SK-N-SH (cell line): ENCODE results near the gene KNOP1. TPM values are rescaled to one million over a fixed set of nuclear protein-coding genes. Genes with fewer than 3 reads are reported as not detected.

Experiments
- CTCF ChIA-PET: fragments of 300-600, 350-600 bp; formaldehyde crosslinking; extraction: SDS; loops from one replicate; lab custom pipeline; 2021; lab: Yijun Ruan, JAX
- POLR2A ChIA-PET: fragments of 350-600 bp; sonication (Branson Sonifier 250); formaldehyde crosslinking; extraction: SDS; loops from one replicate; lab custom pipeline; 2020; ENCODE audit warnings: antibody characterized with exemption, inconsistent platforms; lab: Yijun Ruan, JAX
- DNase-seq: peaks from one replicate; pipeline ENCODE4 v3.0.0; 2012
- H2AFZ ChIP-seq: fragments of 200-600 bp; sonication (generic); 2 replicates; pipeline ENCODE4 v1.8.1; 2016; ENCODE audit warnings: antibody characterized with exemption, mild to moderate bottlenecking, low read depth
- H3F3A ChIP-seq: fragments of 200-600 bp; sonication (generic); replicated peaks from 2 replicates; pipeline ENCODE3; 2016; ENCODE audit warnings: antibody characterized with exemption, mild to moderate bottlenecking; ENCODE audit not compliant: insufficient read depth
- H3K27ac ChIP-seq, 2 experiments: fragments of 200-500 bp in 1 of 2; fragments of 200-600 bp in 1 of 2; sonication (Bioruptor generic) in 1 of 2; sonication (generic), shearing (Covaris generic) in 1 of 2; 2 replicates each; pipeline versions ENCODE4 v1.5.1 to v1.6.1; 2014 to 2016; ENCODE audit warnings: low read depth in 2 of 2, inconsistent platforms in 1 of 2, low read length in 1 of 2, mild to moderate bottlenecking in 1 of 2, mixed read lengths in 1 of 2
- H3K27me3 ChIP-seq: fragments of 200-600 bp; sonication (generic), shearing (Covaris generic); 2 replicates; pipeline ENCODE4 v1.6.1; 2016; ENCODE audit warnings: mixed run types; ENCODE audit not compliant: insufficient read depth
- H3K36me3 ChIP-seq, 2 experiments: fragments of 200-500 bp in 1 of 2; fragments of 200-600 bp in 1 of 2; sonication (Bioruptor generic) in 1 of 2; sonication (generic) in 1 of 2; replicated peaks in 1 of 2; 2 replicates each; pipeline versions ENCODE3 to v1.5.1; 2014 to 2016; ENCODE audit warnings: low read length in 1 of 2, mild to moderate bottlenecking in 1 of 2; ENCODE audit not compliant: insufficient read depth in 2 of 2, control insufficient read depth in 1 of 2
- H3K4me1 ChIP-seq, 2 experiments: fragments of 200-500 bp in 1 of 2; fragments of 200-600 bp in 1 of 2; sonication (Bioruptor generic) in 1 of 2; sonication (generic), shearing (Covaris generic) in 1 of 2; 2 replicates each; pipeline versions ENCODE4 v1.5.1 to v1.6.1; 2014 to 2016; ENCODE audit warnings: low read depth in 1 of 2, low read length in 1 of 2, mixed run types in 1 of 2; ENCODE audit not compliant: insufficient read depth in 2 of 2, control insufficient read depth in 1 of 2
- H3K4me2 ChIP-seq: fragments of 200-600 bp; sonication (generic), shearing (Covaris generic); 2 replicates; pipeline ENCODE4 v1.6.1; 2017; ENCODE audit warnings: mixed run types
- H3K4me3 ChIP-seq, 2 experiments: fragments of 200-500 bp in 1 of 2; fragments of 200-600 bp in 1 of 2; sonication (Bioruptor generic) in 1 of 2; sonication (generic), shearing (Covaris generic) in 1 of 2; 2 replicates each; pipeline versions ENCODE4 v1.5.1 to v1.8.1; 2014 to 2016; ENCODE audit warnings: low read depth in 2 of 2, inconsistent platforms in 1 of 2, low read length in 1 of 2, mild to moderate bottlenecking in 1 of 2, mixed read lengths in 1 of 2, moderate library complexity in 1 of 2
- H3K79me2 ChIP-seq: fragments of 200-600 bp; sonication (generic); 2 replicates; pipeline ENCODE4 v1.8.1; 2017; ENCODE audit warnings: mild to moderate bottlenecking; ENCODE audit not compliant: insufficient read depth
- H3K9ac ChIP-seq: fragments of 200-600 bp; sonication (generic); 2 replicates; pipeline ENCODE4 v1.6.1; 2017; ENCODE audit warnings: mixed run types
- H3K9me2 ChIP-seq: fragments of 200-600 bp; sonication (generic); 2 replicates; pipeline ENCODE4 v1.6.1; 2017; ENCODE audit warnings: mixed run types
- H3K9me3 ChIP-seq: fragments of 200-600 bp; sonication (generic); 2 replicates; pipeline ENCODE4 v1.6.1; 2017; ENCODE audit warnings: mixed run types, mild to moderate bottlenecking, moderate library complexity
- H4K20me1 ChIP-seq: fragments of 200-600 bp; sonication (generic); 2 replicates; pipeline ENCODE4 v1.6.1; 2017; ENCODE audit warnings: mild to moderate bottlenecking, mixed run types; ENCODE audit not compliant: insufficient read depth
- CHD2 ChIP-seq: fragments of 150-350 bp; IDR thresholded peaks from 2 replicates; pipeline ENCODE4 v1.6.1; 2018; ENCODE audit warnings: low read length; ENCODE audit not compliant: partially characterized antibody
- ELF1 ChIP-seq: IDR thresholded peaks from 2 replicates; pipeline ENCODE4 v1.4.0; 2012
- FOXJ3 ChIP-seq: sonication (generic); formaldehyde crosslinking; IDR thresholded peaks from 2 replicates; pipeline ENCODE4 v1.5.1; 2020; ENCODE audit warnings: mild to moderate bottlenecking, missing genetic modification reagents
- GABPA ChIP-seq: IDR thresholded peaks from 2 replicates; pipeline ENCODE4 v1.4.0; 2012; ENCODE audit warnings: low read depth, mild to moderate bottlenecking
- MXI1 ChIP-seq: IDR thresholded peaks from 2 replicates; pipeline ENCODE4 v1.6.1; 2012; ENCODE audit warnings: mild to moderate bottlenecking, low read depth, low read length, improper control_type of control experiment
- PBX3 ChIP-seq: IDR thresholded peaks from 2 replicates; pipeline ENCODE4; 2012
- POLR2AphosphoS5 ChIP-seq: IDR thresholded peaks from 2 replicates; pipeline ENCODE4 v1.6.1; 2012; ENCODE audit warnings: low read depth, low read length
- RCOR1 ChIP-seq: fragments of 150-350 bp; IDR thresholded peaks from 2 replicates; pipeline ENCODE4 v1.6.1; 2017; ENCODE audit warnings: antibody characterized with exemption, low read length
- RFX5 ChIP-seq: IDR thresholded peaks from 2 replicates; pipeline ENCODE4 v1.6.1; 2012; ENCODE audit warnings: mild to moderate bottlenecking, improper control_type of control experiment, low read length
- RXRA ChIP-seq: IDR thresholded peaks from 2 replicates; pipeline ENCODE4 v1.4.0; 2012; ENCODE audit warnings: low read depth, mild to moderate bottlenecking, borderline replicate concordance
- SIN3A ChIP-seq: IDR thresholded peaks from 2 replicates; pipeline ENCODE4 v1.6.1; 2012; ENCODE audit warnings: low read depth, mild to moderate bottlenecking, low read length, moderate library complexity, borderline replicate concordance
- SMC3 ChIP-seq: IDR thresholded peaks from 2 replicates; pipeline ENCODE4 v1.6.1; 2012; ENCODE audit warnings: low read depth, low read length, improper control_type of control experiment
- TAF1 ChIP-seq: IDR thresholded peaks from 2 replicates; pipeline ENCODE4 v1.6.1; 2012; ENCODE audit warnings: low read depth, mild to moderate bottlenecking, low read length, moderate library complexity, borderline replicate concordance
- YY1 ChIP-seq: IDR thresholded peaks from 2 replicates; pipeline ENCODE4 v1.4.0; 2012; ENCODE audit warnings: low read depth, mild to moderate bottlenecking
- WGBS: methylation state at CpG from one replicate; pipeline ENCODE4 v1.1.6; 2017; ENCODE audit warnings: low lambda C conversion rate; 5-methylcytosine and 5-hydroxymethylcytosine counted together
- polyA plus RNA-seq, 3 experiments: library from polyadenylated mRNA; depleted of rRNA; stranded (reverse); fragments of >200 nt; gene quantifications; 2 replicates each; pipeline ENCODE4 v1.2.3, GENCODE V29; 2012
- TF ChIP-seq, protein P1 (sequence below): IDR thresholded peaks from 2 replicates; pipeline ENCODE4 v1.4.0; 2012; ENCODE audit warnings: low read depth, borderline replicate concordance

The KNOP1 gene
- polyA plus RNA-seq, 1 of the 3 experiments (the other 2 are of a cell fraction): 13.2 TPM

DNA sequence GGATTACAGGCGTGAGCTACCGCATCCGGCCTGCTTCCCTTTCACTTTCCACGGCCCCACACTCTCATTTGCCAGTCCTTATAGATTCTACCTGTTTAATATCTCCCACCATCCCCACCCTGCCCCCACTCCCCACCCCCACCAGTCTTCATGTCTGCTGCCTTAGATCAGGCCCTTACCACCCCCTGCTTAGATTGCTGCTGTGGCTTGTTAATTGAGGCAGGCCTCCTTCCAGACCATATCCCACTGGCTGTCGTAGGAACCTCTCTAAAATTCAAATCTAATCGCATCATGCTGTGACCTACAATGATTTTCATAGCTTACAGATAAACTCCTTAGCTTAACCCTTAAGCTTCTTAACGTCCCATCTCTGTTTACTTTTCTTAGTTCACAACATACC is 5.0 kb upstream of the KNOP1 start:
- Histone ChIP-seq H3K4me3 (no peak overlapping the region), H3K79me2 (peaks cover 18% of the 10 kb centered on the region), H2AFZ (no peak overlapping the region), H3K27me3 (no peaks in the 10 kb centered on the region), H3K9me3 (no peaks in the 10 kb centered on the region)
- CTCF ChIA-PET: interaction anchor here (0.7 to 1.9 kb wide), 4 partner anchors 12 to 164 kb away, joined by 3 to 6 read pairs (median 3); no protein-coding TSS in a partner anchor
- 85% methylated on average over 7 of the region's 7 CpGs for WGBS
- no peak for TF ChIP-seq TAF1
- TF ChIP-seq PBX3: no peak
- TF ChIP-seq ELF1: no peak
- TF ChIP-seq CHD2: no peak
- no peak for TF ChIP-seq GABPA
- no peak for TF ChIP-seq SIN3A
- TF ChIP-seq, protein P1, sequence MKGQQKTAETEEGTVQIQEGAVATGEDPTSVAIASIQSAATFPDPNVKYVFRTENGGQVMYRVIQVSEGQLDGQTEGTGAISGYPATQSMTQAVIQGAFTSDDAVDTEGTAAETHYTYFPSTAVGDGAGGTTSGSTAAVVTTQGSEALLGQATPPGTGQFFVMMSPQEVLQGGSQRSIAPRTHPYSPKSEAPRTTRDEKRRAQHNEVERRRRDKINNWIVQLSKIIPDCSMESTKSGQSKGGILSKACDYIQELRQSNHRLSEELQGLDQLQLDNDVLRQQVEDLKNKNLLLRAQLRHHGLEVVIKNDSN: no peak
- no peak for TF ChIP-seq FOXJ3 (CRISPR knock-in tag)
- TF ChIP-seq RCOR1: no peak
- TF ChIP-seq RFX5: no peak
- no peak for TF ChIP-seq RXRA
- TF ChIP-seq POLR2AphosphoS5: no peak
- TF ChIP-seq SMC3: no peak
- no peak for TF ChIP-seq YY1
- TF ChIP-seq, all 33 proteins: peak for 0
- DNase-seq: no peak
- Histone ChIP-seq H3F3A (no peaks in the 10 kb centered on the region), H4K20me1 (no peaks in the 10 kb centered on the region), H3K4me2 (no peak overlapping the region), H3K9ac (no peak overlapping the region), H3K27ac (no peak overlapping the region), H3K9me2 (no peaks in the 10 kb centered on the region), H3K36me3 (no peaks in the 10 kb centered on the region), H3K4me1 (peaks cover 0 to 2% of the 10 kb centered on the region in 2 experiments; a peak in 1 of 4 replicates)
- POLR2A ChIA-PET: no interaction called here

DNA sequence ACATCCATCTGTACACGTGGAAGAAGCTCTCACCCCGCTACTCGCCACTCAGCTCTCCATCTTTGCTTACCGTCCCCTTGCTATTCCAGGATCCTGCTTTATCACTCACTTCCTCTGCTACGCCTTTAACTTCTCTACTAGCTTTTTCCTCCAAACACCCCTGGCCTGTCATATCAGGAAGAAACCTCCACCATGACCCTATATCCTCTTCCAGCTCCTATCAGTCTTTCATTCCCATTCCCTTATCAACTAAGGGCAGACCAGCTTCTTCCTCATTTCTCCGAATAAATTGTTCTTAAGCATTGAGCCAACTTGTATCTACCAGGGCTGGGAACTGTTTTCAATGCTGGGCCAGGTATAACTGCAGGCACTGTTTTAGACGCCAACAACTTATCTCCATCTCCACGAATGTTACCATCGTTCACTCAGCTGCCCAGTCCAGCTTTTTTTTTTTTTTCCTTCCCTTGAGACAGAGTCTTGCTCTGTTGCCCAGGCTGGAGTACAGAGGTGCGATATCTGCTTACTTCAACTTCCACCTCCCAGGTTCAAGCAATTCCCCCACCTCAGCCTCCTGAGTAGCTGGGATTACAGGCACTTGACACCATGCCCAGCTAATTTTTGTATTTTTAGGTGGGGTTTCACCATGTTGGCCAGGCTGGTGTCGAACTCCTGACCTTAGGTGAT is 4.4 kb upstream of the KNOP1 start:
- Histone ChIP-seq H3K4me1 (peaks cover 0 to 2% of the 10 kb centered on the region in 2 experiments; a peak in 1 of 4 replicates), H3K9me3 (no peaks in the 10 kb centered on the region), H3K27me3 (no peaks in the 10 kb centered on the region), H3K9ac (no peak overlapping the region), H4K20me1 (no peaks in the 10 kb centered on the region), H3K4me2 (no peak overlapping the region), H3K27ac (no peak overlapping the region), H3K4me3 (no peak overlapping the region), H3K36me3 (no peaks in the 10 kb centered on the region), H3F3A (no peaks in the 10 kb centered on the region), H3K79me2 (peaks cover 24% of the 10 kb centered on the region), H3K9me2 (no peaks in the 10 kb centered on the region), H2AFZ (no peak overlapping the region)
- TF ChIP-seq SIN3A (no peak), MXI1 (no peak), RFX5 (no peak)
- ChIA-PET CTCF (interaction anchor here (0.7 to 1.9 kb wide), 4 partner anchors 13 to 164 kb away, joined by 3 to 6 read pairs (median 4); no protein-coding TSS in a partner anchor), POLR2A (no interaction called here)
- DNase-seq: no peak
- WGBS: 94% methylated on average over 11 of the region's 11 CpGs
